Measurements from ENCODE around the gene CCDC180. TPM values are rescaled to one million over a fixed set of nuclear protein-coding genes. Genes with fewer than 3 reads are reported as not detected.

Gene CCDC180
- total RNA-seq (2022; extraction: Qiagen RNA extraction) = 0.48 to 0.73 TPM (median 0.62 TPM) in 5 replicates

DNA sequence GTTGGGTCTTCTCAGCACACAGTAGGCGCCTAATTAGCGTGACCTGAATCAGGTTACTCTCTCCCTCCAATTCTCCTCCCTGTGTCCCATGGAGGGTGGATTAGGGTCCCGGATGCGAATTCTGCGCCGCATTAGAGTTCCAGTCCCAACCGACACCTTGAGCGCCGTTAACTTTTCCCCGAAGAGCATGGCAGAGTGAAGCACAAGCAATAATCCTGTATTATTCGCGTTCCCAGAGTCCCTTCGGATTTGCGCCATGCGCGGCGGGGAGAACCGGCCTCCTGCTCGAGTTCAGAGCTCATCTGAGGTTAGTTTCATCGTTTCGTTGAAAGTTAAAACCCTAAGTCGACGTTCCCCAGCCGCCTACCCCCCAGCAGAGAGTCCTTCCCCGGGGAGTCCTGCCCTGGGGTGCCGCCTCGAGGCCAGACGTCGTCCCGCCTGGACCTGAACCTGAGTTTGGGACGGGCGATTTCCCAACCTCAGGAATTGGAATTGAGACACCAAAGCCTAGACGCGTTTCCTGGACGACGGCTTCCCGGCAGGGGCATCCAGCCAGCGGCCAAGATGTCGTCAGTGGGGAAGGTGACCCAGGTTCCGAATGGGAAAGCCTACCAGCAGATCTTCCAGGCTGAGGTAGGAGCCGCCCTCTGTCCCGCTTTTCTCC is at the start of gene CCDC180:
TSS of gene CCDC180 (plus strand) at position 160 of the 664 bp plus-strand sequence. CDS start at position 565, 405 bp downstream.

Other genes starting within 250 kb of the CCDC180 start
- 11.9 to 13.2 TPM (median 12.5 TPM) in 5 replicates for gene TDRD7, start 104.4 kb downstream of the CCDC180 start, total RNA-seq (2022; extraction: Qiagen RNA extraction)
- 1.6 to 2.0 TPM (median 1.7 TPM) in 5 replicates for gene TMOD1, start 194.0 kb downstream of the CCDC180 start, total RNA-seq (2022; extraction: Qiagen RNA extraction)